Measurements from ENCODE around the gene CERK. TPM values are rescaled to one million over a fixed set of nuclear protein-coding genes. Genes with fewer than 3 reads are reported as not detected.

CERK gene
- total and polyA plus RNA-seq, 2 of the 8 experiments (the other 6 are each of a cell fraction or from before 2014, with no cell fraction given): 26.6 to 59.0 TPM

- TF ChIP-seq SAP30 (IDR thresholded peaks at IDR 0.05; ENCODE audit: insufficient read depth, insufficient replicate concordance, low read length) (no peak), NANOG (IDR thresholded peaks at IDR 0.05; ENCODE audit: insufficient read depth, low read depth, low read length, poor library complexity, severe bottlenecking) (no peak), HDAC6 (IDR thresholded peaks at IDR 0.05; ENCODE audit: low read depth, low read length) (no peak), CREB1 (IDR thresholded peaks at IDR 0.05) (no peak)
Measured at GRCh38 chr22:46673662-46674236, 64.3 kb downstream of the CERK start (continued).

Measured in H1 (cell line).